ENCODE results near the gene PHOX2A. TPM values are rescaled to one million over a fixed set of nuclear protein-coding genes. Genes with fewer than 3 reads are reported as not detected.
"Not testable (repeated sequence)": the region's sequence is repeated elsewhere in the genome, so short reads cannot be mapped to it uniquely, and the experiment has no call there.

PHOX2A gene
- total and polyA plus RNA-seq, 2 donors: 0.05 to 0.11 TPM

DNA sequence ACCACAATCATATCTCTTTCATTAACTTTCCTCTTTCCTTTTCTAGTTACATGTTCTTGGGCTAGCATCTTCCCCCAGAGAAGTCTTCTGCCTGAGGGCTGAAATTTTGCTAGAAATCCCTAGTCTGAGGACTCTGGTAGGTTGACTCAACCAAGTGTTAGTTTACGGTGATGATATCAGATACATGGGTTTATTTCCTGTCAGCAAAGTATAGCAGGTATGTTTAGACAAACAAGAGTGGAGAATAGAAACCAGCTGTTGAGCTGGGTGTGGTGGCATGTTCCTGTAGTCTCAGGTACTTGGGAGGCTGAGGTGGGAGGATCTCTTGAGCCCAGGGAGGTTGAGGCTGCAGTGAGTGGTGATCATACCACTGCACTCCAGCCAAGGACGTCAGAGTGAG is 40.8 kb downstream of the PHOX2A start:
- no peak for DNase-seq (ENCODE audit: low read depth in 6 of 9, low spot score in 9 of 9)
- Histone ChIP-seq H3K27me3 (ENCODE audit: control insufficient read depth in 2 of 2, insufficient read depth in 1 of 2, low read length in 1 of 2) (no peaks in the 10 kb centered on the region), H3K36me3 (ENCODE audit: control insufficient read depth in 2 of 2, insufficient read depth in 2 of 2, low read length in 1 of 2) (no peaks in the 10 kb centered on the region), H3K4me3 (ENCODE audit: low read length in 2 of 2) (no peak overlapping the region), H3K27ac (ENCODE audit: low read depth in 1 of 2, low read length in 1 of 2) (no peak overlapping the region), H3K4me1 (ENCODE audit: control insufficient read depth in 2 of 2, insufficient read depth in 2 of 2, low read length in 2 of 2) (no peaks in the 10 kb centered on the region), H3K9me3 (ENCODE audit: control insufficient read depth in 2 of 2, insufficient read depth in 1 of 2, low read length in 1 of 2) (no peaks in the 10 kb centered on the region)
- 89% methylated on average over 2 of the region's 2 CpGs for WGBS

DNA sequence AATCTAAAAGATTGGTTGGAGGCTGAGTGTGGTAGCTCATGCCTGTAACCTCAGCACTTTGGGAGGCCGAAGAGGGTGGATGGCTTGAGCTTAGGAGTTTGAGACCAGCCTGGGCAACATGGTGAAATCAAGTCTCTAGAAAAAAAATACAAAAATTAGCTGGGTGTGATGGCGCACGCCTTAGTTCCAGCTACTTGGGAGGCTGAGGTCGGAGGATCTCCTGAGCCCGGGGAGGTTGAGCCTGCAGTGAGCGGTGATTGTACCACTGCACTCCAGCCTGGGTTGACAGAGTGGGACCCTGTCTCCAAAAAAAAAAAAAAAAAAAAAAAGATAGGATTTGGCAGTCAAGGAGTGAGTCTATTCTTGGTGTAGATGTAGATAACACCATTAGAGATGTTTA is 41.4 kb downstream of the PHOX2A start:
- Histone ChIP-seq H3K27me3 (ENCODE audit: control insufficient read depth in 2 of 2, insufficient read depth in 1 of 2, low read length in 1 of 2) (no peaks in the 10 kb centered on the region), H3K9me3 (ENCODE audit: control insufficient read depth in 2 of 2, insufficient read depth in 1 of 2, low read length in 1 of 2) (no peaks in the 10 kb centered on the region), H3K4me1 (ENCODE audit: control insufficient read depth in 2 of 2, insufficient read depth in 2 of 2, low read length in 2 of 2) (no peaks in the 10 kb centered on the region), H3K36me3 (ENCODE audit: control insufficient read depth in 2 of 2, insufficient read depth in 2 of 2, low read length in 1 of 2) (no peaks in the 10 kb centered on the region), H3K4me3 (ENCODE audit: low read length in 2 of 2) (no peak overlapping the region), H3K27ac (ENCODE audit: low read depth in 1 of 2, low read length in 1 of 2) (no peak overlapping the region)
- 98% methylated on average over 6 of the region's 6 CpGs for WGBS
- DNase-seq (ENCODE audit: low read depth in 6 of 9, low spot score in 9 of 9): no peak

DNA sequence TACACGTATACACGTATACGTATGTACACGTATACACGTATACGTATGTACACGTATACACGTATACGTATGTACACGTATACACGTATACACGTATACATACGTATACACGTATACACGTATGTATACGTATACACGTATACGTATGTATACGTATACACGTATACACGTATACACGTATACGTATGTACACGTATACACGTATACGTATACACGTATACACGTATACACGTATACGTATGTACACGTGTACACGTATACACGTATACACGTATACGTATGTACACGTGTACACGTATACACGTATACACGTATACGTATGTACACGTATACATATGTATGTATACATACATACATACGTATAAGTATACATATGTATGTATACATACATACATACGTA is 42.5 kb downstream of the PHOX2A start:
- H3K4me1 ChIP-seq (ENCODE audit: control insufficient read depth in 2 of 2, insufficient read depth in 2 of 2, low read length in 2 of 2); H3K36me3 ChIP-seq (ENCODE audit: control insufficient read depth in 2 of 2, insufficient read depth in 2 of 2, low read length in 1 of 2); H3K27ac ChIP-seq (ENCODE audit: low read depth in 1 of 2, low read length in 1 of 2); H3K4me3 ChIP-seq (ENCODE audit: low read length in 2 of 2); DNase-seq (ENCODE audit: low read depth in 6 of 9, low spot score in 9 of 9); H3K9me3 ChIP-seq (ENCODE audit: control insufficient read depth in 2 of 2, insufficient read depth in 1 of 2, low read length in 1 of 2); H3K27me3 ChIP-seq (ENCODE audit: control insufficient read depth in 2 of 2, insufficient read depth in 1 of 2, low read length in 1 of 2): not testable (repeated sequence)
- WGBS: 94% methylated on average over 42 of the region's 43 CpGs

DNA sequence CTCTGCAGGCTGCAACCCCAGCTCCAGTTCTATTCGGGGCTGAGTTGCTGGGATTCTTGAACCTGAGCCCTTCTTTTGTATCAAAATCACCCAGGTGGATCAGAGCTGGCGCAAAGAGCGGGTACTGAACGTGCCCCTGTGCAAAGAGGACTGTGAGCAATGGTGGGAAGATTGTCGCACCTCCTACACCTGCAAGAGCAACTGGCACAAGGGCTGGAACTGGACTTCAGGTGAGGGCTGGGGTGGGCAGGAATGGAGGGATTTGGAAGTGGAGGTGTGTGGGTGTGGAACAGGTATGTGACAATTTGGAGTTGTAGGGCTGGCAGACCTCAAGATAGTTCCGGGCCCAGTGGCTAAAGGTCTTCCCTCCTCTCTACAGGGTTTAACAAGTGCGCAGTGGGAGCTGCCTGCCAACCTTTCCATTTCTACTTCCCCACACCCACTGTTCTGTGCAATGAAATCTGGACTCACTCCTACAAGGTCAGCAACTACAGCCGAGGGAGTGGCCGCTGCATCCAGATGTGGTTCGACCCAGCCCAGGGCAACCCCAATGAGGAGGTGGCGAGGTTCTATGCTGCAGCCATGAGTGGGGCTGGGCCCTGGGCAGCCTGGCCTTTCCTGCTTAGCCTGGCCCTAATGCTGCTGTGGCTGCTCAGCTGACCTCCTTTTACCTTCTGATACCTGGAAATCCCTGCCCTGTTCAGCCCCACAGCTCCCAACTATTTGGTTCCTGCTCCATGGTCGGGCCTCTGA is 48.3 kb downstream of the PHOX2A start:
- Histone ChIP-seq H3K9me3 (ENCODE audit: control insufficient read depth in 2 of 2, insufficient read depth in 1 of 2, low read length in 1 of 2) (no peaks in the 10 kb centered on the region), H3K27me3 (ENCODE audit: control insufficient read depth in 2 of 2, insufficient read depth in 1 of 2, low read length in 1 of 2) (no peaks in the 10 kb centered on the region), H3K36me3 (ENCODE audit: control insufficient read depth in 2 of 2, insufficient read depth in 2 of 2, low read length in 1 of 2) (no peaks in the 10 kb centered on the region), H3K4me1 (ENCODE audit: control insufficient read depth in 2 of 2, insufficient read depth in 2 of 2, low read length in 2 of 2) (no peaks in the 10 kb centered on the region), H3K27ac (ENCODE audit: low read depth in 1 of 2, low read length in 1 of 2) (no peak overlapping the region), H3K4me3 (ENCODE audit: low read length in 2 of 2) (no peak overlapping the region)
- DNase-seq (ENCODE audit: low read depth in 6 of 9, low spot score in 9 of 9): no peak
- 97% methylated on average over 12 of the region's 12 CpGs for WGBS

DNA sequence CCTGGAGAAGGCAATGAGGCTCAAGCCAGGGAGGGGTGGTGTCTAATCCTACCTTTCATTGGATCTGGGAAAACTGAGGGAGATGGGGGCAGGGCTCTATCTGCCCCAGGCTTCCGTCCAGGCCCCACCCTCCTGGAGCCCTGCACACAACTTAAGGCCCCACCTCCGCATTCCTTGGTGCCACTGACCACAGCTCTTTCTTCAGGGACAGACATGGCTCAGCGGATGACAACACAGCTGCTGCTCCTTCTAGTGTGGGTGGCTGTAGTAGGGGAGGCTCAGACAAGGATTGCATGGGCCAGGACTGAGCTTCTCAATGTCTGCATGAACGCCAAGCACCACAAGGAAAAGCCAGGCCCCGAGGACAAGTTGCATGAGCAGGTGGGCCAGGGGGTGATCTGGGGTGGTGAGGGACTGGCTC is 52.0 kb downstream of the PHOX2A start, which contains the start of gene FOLR1:
Gene FOLR1, plus strand, starts transcription at position 180 of the 421 bp plus-strand sequence. Its CDS starts 34 bp downstream, at position 214.
- H3K4me1 ChIP-seq (ENCODE audit: control insufficient read depth in 2 of 2, insufficient read depth in 2 of 2, low read length in 2 of 2): peaks cover 0 to 4% of the 10 kb centered on the region in 2 donors
- no peaks in the 10 kb centered on the region for H3K27me3 ChIP-seq (ENCODE audit: control insufficient read depth in 2 of 2, insufficient read depth in 1 of 2, low read length in 1 of 2)
- WGBS: 94% methylated on average over 5 of the region's 5 CpGs
- no peak for DNase-seq (ENCODE audit: low read depth in 6 of 9, low spot score in 9 of 9)
- H3K27ac ChIP-seq (ENCODE audit: low read depth in 1 of 2, low read length in 1 of 2): no peak within 1 kb of the TSS
- no peaks in the 10 kb centered on the region for H3K9me3 ChIP-seq (ENCODE audit: control insufficient read depth in 2 of 2, insufficient read depth in 1 of 2, low read length in 1 of 2)
- H3K4me3 ChIP-seq (ENCODE audit: low read length in 2 of 2): no peak within 1 kb of the TSS
- no peaks in the 10 kb centered on the region for H3K36me3 ChIP-seq (ENCODE audit: control insufficient read depth in 2 of 2, insufficient read depth in 2 of 2, low read length in 1 of 2)

DNA sequence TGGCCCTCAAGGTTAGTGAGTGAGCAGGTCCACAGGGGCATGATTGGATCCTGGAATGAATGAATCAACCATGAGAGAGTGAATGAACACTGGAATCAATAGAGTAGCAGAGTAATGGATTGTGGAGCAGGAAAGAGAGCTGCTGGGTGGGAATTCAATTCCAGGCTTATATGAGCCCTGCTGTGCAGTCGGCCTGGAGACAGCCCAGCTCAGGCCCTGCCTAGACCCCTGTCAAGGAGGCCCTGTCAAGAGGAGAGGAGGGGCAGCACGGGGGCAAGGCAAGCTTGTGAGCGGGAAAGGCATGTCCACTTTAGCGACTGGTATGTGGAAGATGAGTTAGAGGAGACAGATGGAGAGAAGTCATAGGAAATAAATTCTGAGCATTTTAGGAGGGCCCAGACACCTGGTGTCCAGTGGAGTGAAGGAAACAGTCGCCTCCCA is 53.3 kb downstream of the PHOX2A start:
- 90% methylated on average over 5 of the region's 5 CpGs for WGBS
- Histone ChIP-seq H3K36me3 (ENCODE audit: control insufficient read depth in 2 of 2, insufficient read depth in 2 of 2, low read length in 1 of 2) (no peaks in the 10 kb centered on the region), H3K4me1 (ENCODE audit: control insufficient read depth in 2 of 2, insufficient read depth in 2 of 2, low read length in 2 of 2) (peaks cover 0 to 4% of the 10 kb centered on the region in 2 donors), H3K4me3 (ENCODE audit: low read length in 2 of 2) (no peak overlapping the region), H3K27me3 (ENCODE audit: control insufficient read depth in 2 of 2, insufficient read depth in 1 of 2, low read length in 1 of 2) (no peaks in the 10 kb centered on the region), H3K9me3 (ENCODE audit: control insufficient read depth in 2 of 2, insufficient read depth in 1 of 2, low read length in 1 of 2) (no peaks in the 10 kb centered on the region), H3K27ac (ENCODE audit: low read depth in 1 of 2, low read length in 1 of 2) (no peak overlapping the region)
- no peak for DNase-seq (ENCODE audit: low read depth in 6 of 9, low spot score in 9 of 9)

DNA sequence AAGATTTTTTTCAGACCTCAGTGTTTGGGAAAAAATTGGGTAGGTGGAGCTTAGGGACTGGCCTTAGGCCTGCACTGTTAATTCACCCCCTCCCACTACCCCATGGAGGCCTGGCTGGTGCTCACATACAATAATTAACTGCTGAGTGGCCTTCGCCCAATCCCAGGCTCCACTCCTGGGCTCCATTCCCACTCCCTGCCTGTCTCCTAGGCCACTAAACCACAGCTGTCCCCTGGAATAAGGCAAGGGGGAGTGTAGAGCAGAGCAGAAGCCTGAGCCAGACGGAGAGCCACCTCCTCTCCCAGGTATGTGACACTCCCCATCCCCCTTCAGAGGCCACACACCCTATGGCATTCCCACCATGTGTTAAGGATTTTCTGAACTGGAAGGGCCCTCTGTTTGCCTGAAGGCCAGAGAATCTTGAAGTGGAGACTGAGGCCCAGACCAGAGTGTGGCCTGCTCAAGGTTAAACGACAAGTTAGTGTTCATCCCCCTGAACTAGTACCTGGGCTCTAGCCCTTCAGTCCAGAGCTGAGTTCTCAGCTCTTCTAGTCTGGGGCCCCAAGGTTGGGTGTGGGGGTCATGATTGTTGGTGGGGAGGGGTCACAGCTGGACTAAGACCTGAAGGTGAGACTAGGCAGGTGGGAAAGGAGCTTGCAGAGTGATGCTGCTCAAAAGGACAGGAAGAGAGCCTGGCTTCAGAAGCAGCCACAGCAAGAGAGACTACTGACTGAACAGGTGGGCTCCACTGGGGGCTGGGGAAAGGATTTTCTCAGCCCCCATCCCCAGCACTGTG is 54.3 kb downstream of the PHOX2A start:
- H3K27ac ChIP-seq (ENCODE audit: low read depth in 1 of 2, low read length in 1 of 2): no peak overlapping the region
- no peaks in the 10 kb centered on the region for H3K9me3 ChIP-seq (ENCODE audit: control insufficient read depth in 2 of 2, insufficient read depth in 1 of 2, low read length in 1 of 2)
- no peak overlapping the region for H3K4me3 ChIP-seq (ENCODE audit: low read length in 2 of 2)
- 98% methylated on average over 3 of the region's 3 CpGs for WGBS
- H3K4me1 ChIP-seq (ENCODE audit: control insufficient read depth in 2 of 2, insufficient read depth in 2 of 2, low read length in 2 of 2): peaks cover 0 to 4% of the 10 kb centered on the region in 2 donors
- H3K27me3 ChIP-seq (ENCODE audit: control insufficient read depth in 2 of 2, insufficient read depth in 1 of 2, low read length in 1 of 2): no peaks in the 10 kb centered on the region
- no peak for DNase-seq (ENCODE audit: low read depth in 6 of 9, low spot score in 9 of 9)
- no peaks in the 10 kb centered on the region for H3K36me3 ChIP-seq (ENCODE audit: control insufficient read depth in 2 of 2, insufficient read depth in 2 of 2, low read length in 1 of 2)
